HL-60/S4 (cell line): Measurements from ENCODE around the gene RPS5.
"Not testable (repeated sequence)": the region's sequence is repeated elsewhere in the genome, so short reads cannot be mapped to it uniquely, and the experiment has no call there.

ENCODE experiments used
- in situ Hi-C: fragments of 300-500 bp; cut with MboI; formaldehyde crosslinking; loops from 2 replicates; pipeline ENCODE4 v1.14.3; 2022; ENCODE audit warnings: low sequenced_read_pairs

Gene RPS5

DNA sequence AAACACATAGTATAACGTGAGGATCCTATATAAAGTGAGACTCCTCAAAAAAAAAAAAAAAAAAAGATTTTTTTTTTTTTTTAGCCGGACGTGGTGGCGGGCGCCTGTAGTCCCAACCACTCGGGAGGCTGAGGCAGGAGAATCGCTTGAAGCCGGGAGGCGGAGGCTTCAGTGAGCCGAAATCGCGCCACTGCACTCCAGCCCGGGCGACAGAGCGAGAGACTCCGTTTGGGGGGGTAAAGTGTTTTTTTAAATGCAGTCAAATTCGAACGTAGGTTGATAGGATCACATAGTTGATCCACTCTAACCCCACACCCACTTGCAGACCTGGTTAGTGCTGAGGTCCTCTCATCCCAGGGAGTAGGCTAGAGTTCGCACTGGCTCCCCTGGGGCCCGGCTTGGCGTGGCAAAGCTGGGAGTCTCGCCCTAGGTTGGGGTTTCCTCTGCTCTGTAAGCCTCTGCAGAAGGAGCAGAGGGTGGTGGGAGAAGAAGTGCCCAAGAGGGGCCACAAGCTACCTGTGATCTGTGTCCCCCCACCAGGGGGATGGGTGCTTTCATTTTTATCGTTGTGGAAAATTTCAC is 14.9 kb downstream of the RPS5 start:
- in situ Hi-C loops, result no loop called here

GRCh38 chr19:58403920-58404478 is 16.9 kb downstream of the RPS5 start:
- in situ Hi-C loops, result not testable (repeated sequence)

DNA sequence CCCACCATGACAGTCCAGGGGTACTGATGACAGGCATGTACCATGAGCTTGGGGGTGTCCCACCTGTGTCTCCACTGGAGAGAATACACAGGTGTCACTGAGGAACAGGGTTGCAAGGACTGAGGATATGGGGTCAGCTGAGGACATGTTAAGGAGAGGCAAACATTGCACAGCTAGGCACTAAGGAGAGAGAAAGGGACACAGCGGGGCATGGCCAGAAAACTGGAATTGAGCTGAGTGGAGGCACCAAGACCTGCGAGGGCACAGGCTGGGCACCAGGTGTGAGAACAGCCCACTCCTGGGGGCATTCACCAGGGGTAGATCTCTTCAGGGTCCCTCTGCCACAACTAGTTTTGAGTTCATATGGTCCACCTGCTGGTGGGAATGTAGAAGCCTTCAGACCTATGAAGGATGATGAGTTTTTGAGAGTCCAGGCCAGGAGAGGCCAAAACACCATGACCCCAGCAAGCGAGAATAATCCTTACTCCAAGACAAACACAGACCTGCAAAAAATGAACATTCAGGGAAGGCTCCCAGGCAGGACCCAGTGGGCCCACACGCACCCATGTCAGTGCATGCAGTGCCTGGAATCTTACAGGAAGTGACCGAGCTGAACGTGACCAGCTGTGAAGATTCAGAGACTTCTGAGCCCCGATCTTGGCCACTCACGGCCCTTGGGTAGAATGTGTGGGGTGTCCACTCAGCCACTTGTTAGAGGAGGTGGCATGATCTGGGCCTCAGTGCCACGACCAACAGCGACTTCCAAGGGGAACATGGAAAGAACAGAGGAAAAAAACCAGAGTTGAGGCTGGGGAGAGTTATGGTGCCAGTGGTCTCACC is 20.0 kb downstream of the RPS5 start:
- in situ Hi-C loops, result no loop called here

GRCh38 chr19:58407658-58408151 is 20.6 kb downstream of the RPS5 start:
- in situ Hi-C loops, result no loop called here

- in situ Hi-C loops, result no loop called here
These were observed 21.3 kb downstream of the RPS5 start, which contains the start of gene ZNF584 for GRCh38 chr19:58408152-58409009. ZNF584 (plus strand) TSS chr19:58408649; CDS start chr19:58409148, 499 bp downstream.

GRCh38 chr19:58409010-58409790 is 22.1 kb downstream of the RPS5 start:
- in situ Hi-C loops, result no loop called here

- in situ Hi-C loops, result no loop called here
These were observed 29.5 kb downstream of the RPS5 start for GRCh38 chr19:58416604-58417003.

DNA sequence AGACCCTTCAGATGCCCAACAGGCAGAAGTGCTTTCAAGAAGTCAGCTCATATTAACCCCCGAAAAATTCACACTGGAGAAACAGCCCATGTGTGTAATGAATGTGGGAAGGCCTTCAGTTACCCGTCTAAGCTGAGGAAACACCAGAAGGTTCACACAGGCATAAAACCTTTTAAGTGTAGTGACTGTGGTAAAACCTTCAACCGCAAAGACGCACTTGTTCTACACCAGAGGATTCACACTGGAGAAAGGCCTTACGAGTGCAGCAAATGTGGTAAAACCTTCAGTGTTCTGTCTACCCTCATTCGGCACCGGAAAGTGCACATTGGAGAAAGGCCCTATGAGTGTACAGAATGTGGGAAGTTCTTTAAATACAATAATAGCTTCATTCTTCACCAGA is 30.0 kb downstream of the RPS5 start:
- in situ Hi-C loops, result no loop called here

- in situ Hi-C loops, result no loop called here
These were observed 41.5 kb downstream of the RPS5 start for GRCh38 chr19:58428617-58429016.

DNA sequence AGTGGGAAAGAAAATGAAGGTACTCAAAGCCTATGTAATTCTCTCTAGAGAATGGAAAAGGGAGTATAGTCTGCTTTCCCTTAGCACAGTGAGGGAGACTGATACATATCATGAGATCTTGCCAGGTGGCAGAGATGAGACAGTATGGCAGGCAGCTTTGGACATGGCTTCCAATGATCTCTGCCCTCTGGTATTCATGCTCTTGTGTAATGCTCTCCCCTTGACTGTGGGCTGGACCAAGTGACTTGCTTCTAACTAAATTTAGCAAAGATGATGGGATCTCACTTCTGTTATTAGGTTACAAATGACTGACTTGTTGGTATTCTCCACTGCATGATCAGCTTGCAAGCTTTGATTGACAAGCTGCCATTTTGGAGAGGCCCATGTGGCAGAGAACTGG is 42.7 kb downstream of the RPS5 start:
- in situ Hi-C loops, result no loop called here

- in situ Hi-C loops, result no loop called here
These were observed 47.1 kb downstream of the RPS5 start for GRCh38 chr19:58434217-58434616.

GRCh38 chr19:58439576-58440554 is 52.8 kb downstream of the RPS5 start, which contains the start of gene ZNF132:
ZNF132 (minus strand) TSS chr19:58440153; CDS start chr19:58439821, 332 bp downstream.
- in situ Hi-C loops, result no loop called here

- in situ Hi-C loops, result no loop called here
These were observed 53.5 kb downstream of the RPS5 start for GRCh38 chr19:58440556-58440955.

DNA sequence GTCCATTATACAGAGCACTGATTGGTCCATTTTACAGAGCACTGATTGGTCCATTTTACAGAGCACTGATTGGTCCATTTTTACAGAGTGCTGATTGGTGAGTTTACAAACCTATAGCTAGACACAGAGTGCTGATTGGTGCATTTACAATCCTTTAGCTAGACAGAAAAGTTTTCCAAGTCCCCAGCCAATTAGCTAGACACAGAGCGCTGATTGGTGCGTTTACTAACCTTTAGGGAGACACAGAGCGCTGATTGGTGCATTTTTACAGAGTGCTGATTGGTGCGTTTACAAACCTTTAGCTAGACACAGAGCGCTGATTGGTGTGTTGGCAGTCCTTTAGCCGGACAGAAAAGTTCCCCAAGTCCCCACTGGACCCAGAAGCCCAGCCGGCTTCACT is 55.9 kb downstream of the RPS5 start:
- in situ Hi-C loops, result not testable (repeated sequence)
